Smooth muscle cell (in vitro differentiated cells): Measurements from ENCODE around the gene MMP25. TPM values are rescaled to one million over a fixed set of nuclear protein-coding genes. Genes with fewer than 3 reads are reported as not detected.
A peak's percentile ranks its signal among the peaks of the same experiment; 100 is the strongest.

ENCODE experiments used
- DNase-seq: peaks from one replicate; lab custom pipeline; 2025; ENCODE audit not compliant: unreplicated experiment; lab: John Stamatoyannopoulos, UW
- H2AFZ ChIP-seq: fragments of 200-600 bp; sonication (generic); 2 replicates; pipeline ENCODE4 v1.6.0; 2016; ENCODE audit warnings: antibody characterized with exemption, low read depth, mild to moderate bottlenecking
- H3F3A ChIP-seq: fragments of 200-600 bp; sonication (generic); 2 replicates; pipeline ENCODE4 v1.6.0; 2017; ENCODE audit warnings: antibody characterized with exemption, low read depth
- H3K27ac ChIP-seq: fragments of 200-600 bp; sonication (generic); 2 replicates; pipeline ENCODE4 v1.5.1; 2016; ENCODE audit warnings: low read depth, mild to moderate bottlenecking
- H3K27me3 ChIP-seq: fragments of 200-600 bp; sonication (generic); 2 replicates; pipeline ENCODE4 v1.6.1; 2016; ENCODE audit warnings: low read depth, mild to moderate bottlenecking
- H3K36me3 ChIP-seq: fragments of 200-600 bp; sonication (generic); 2 replicates; pipeline ENCODE4 v1.5.1; 2016; ENCODE audit warnings: low read depth
- H3K4me1 ChIP-seq: fragments of 200-600 bp; sonication (generic); 2 replicates; pipeline ENCODE4 v1.5.1; 2016; ENCODE audit warnings: low read depth
- H3K4me2 ChIP-seq: fragments of 200-600 bp; sonication (generic); 2 replicates; pipeline ENCODE4 v1.6.0; 2016; ENCODE audit warnings: mild to moderate bottlenecking
- H3K4me3 ChIP-seq: fragments of 200-600 bp; sonication (generic); 2 replicates; pipeline ENCODE4 v1.5.1; 2016; ENCODE audit warnings: mild to moderate bottlenecking
- H3K79me2 ChIP-seq: fragments of 200-600 bp; sonication (generic); 2 replicates; pipeline ENCODE4 v1.6.0; 2016; ENCODE audit warnings: low read depth, mild to moderate bottlenecking
- H3K9ac ChIP-seq: fragments of 200-600 bp; sonication (generic); 2 replicates; pipeline ENCODE4 v1.6.0; 2016; ENCODE audit warnings: low read depth
- H3K9me3 ChIP-seq: fragments of 200-600 bp; sonication (generic); replicated peaks from 2 replicates; pipeline ENCODE4 v1.5.1; 2016; ENCODE audit warnings: low read depth
- H4K20me1 ChIP-seq: fragments of 200-600 bp; sonication (generic); 2 replicates; pipeline ENCODE4 v1.6.0; 2016; ENCODE audit warnings: low read depth
- WGBS: methylation state at CpG from one replicate; pipeline ENCODE4 v1.1.7; 2016; ENCODE audit warnings: low lambda C conversion rate; 5-methylcytosine and 5-hydroxymethylcytosine counted together
- polyA plus RNA-seq: library from polyadenylated mRNA; unstranded; fragments of >200 nt; fragmentation: Nextera tagmentation; extraction: Ambion mirVana; gene quantifications from 2 replicates; pipeline ENCODE4 v1.2.1, GENCODE V29; 2016
- small RNA-seq: library from RNA; depleted of rRNA; stranded (forward); fragments of <200 nt; gene quantifications from one replicate; pipeline ENCODE3, GENCODE V24; 2014
- total RNA-seq: library from RNA; depleted of rRNA; stranded (reverse); fragments of >200 nt; gene quantifications from 2 replicates; pipeline ENCODE4 v1.2.3, GENCODE V29; 2014
- TF ChIP-seq, protein P1 (sequence below): fragments of 200-600 bp; sonication (generic); IDR thresholded peaks from 2 replicates; pipeline ENCODE4 v1.5.1; 2017; ENCODE audit warnings: borderline replicate concordance, mild to moderate bottlenecking, antibody characterized with exemption; ENCODE audit not compliant: insufficient read depth, poor library complexity, severe bottlenecking

MMP25 gene
- total and polyA plus RNA-seq, 2 experiments from 2014 or later: 0.90 to 1.3 TPM

GRCh38 chr16:3101018-3101840 lies 54.9 kb downstream of the MMP25 start:
- Histone ChIP-seq H3K9ac (no peak overlapping the region), H3K79me2 (no peaks in the 10 kb centered on the region), H3K4me3 (no peak overlapping the region), H2AFZ (no peak overlapping the region), H3K27me3 (no peaks in the 10 kb centered on the region), H4K20me1 (no peaks in the 10 kb centered on the region), H3F3A (no peaks in the 10 kb centered on the region), H3K4me1 (peaks cover 18% of the 10 kb centered on the region), H3K27ac (no peak overlapping the region), H3K36me3 (no peaks in the 10 kb centered on the region), H3K4me2 (no peak overlapping the region), H3K9me3 (no peaks in the 10 kb centered on the region)
- no peak for DNase-seq
- TF ChIP-seq, protein P1, sequence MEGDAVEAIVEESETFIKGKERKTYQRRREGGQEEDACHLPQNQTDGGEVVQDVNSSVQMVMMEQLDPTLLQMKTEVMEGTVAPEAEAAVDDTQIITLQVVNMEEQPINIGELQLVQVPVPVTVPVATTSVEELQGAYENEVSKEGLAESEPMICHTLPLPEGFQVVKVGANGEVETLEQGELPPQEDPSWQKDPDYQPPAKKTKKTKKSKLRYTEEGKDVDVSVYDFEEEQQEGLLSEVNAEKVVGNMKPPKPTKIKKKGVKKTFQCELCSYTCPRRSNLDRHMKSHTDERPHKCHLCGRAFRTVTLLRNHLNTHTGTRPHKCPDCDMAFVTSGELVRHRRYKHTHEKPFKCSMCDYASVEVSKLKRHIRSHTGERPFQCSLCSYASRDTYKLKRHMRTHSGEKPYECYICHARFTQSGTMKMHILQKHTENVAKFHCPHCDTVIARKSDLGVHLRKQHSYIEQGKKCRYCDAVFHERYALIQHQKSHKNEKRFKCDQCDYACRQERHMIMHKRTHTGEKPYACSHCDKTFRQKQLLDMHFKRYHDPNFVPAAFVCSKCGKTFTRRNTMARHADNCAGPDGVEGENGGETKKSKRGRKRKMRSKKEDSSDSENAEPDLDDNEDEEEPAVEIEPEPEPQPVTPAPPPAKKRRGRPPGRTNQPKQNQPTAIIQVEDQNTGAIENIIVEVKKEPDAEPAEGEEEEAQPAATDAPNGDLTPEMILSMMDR: peak; percentile 69
- WGBS: 62% methylated on average over 26 of the region's 29 CpGs

DNA sequence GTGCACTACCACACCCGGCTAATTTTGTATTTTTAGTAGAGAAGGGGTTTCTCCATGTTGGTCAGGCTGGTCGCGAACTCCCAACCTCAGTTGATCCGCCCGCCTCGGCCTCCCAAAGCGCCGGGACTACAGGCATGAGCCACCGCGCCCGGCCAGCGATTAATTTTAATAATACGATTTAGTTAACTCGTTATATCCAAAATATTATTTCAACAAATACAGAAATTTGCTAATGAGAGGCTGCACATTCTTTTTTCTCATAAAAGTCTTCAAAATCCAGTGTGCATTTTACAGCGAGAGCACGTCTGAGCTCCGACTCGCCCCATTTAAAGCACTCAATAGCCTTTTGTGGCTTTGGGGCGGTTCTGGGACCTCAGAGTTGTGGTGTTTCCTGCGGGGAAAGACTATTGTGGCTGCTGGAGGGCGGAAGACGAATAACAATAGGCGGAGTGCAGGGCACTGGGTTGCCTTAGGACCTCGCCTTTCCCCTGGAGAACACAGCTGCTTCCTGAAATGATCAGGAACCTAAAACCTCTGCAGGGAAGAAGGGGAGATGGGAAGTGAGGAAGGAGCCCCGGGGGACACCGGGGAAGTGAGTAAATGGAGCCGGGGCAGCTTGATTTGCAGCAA lies 55.6 kb downstream of the MMP25 start:
- H3K27me3 ChIP-seq: no peaks in the 10 kb centered on the region
- H3K27ac ChIP-seq: no peak overlapping the region
- TF ChIP-seq, protein P1: no peak
- no peaks in the 10 kb centered on the region for H4K20me1 ChIP-seq
- no peaks in the 10 kb centered on the region for H3K79me2 ChIP-seq
- 37% methylated on average over 27 of the region's 27 CpGs for WGBS
- H3K4me2 ChIP-seq: peak overlapping the region; percentile 31
- H3K9ac ChIP-seq: no peak overlapping the region
- no peaks in the 10 kb centered on the region for H3F3A ChIP-seq
- H3K36me3 ChIP-seq: no peaks in the 10 kb centered on the region
- no peaks in the 10 kb centered on the region for H3K9me3 ChIP-seq
- H3K4me1 ChIP-seq: peaks cover 21% of the 10 kb centered on the region
- peak overlapping the region; percentile 73 for H2AFZ ChIP-seq
- no peak overlapping the region for H3K4me3 ChIP-seq
- DNase-seq: no peak

DNA sequence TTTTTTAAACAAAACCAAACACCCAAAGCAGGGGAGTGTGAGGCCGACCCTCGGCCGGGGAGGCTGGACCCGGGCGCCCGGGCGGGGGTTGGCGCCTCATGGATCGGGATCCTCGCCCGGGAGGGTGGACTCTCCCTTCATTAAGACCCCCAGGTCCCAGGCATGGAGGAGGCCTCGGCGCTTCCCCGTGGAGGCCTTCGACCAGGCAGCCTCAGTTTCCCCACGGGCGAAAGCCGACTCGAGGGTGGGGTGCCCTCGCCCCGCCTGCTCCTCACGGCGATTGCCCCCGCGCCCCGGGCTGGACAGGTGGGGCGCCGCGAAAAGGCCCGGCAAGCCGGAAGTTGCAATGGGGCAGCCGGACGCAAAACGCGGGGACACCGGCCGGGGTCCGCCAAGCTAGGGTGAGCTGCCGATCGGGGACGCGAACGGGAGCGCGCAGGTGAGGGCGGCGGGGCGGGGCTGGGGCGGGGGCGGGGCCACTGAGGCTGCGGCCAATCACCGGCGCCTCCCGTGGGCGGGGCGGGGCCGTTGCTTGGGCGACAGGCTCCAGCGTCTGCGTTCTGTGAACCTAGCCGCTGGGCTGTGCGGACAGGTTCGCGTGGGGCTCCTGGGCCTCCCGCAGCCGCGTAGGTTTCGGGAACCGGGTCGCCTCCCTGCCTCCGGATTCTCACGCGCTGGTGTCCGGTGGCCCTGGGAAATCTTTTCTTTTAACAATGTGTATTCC lies 60.0 kb downstream of the MMP25 start:
- Histone ChIP-seq H3K9me3 (no peaks in the 10 kb centered on the region), H3K4me2 (peak overlapping the region; percentile 95), H2AFZ (peak overlapping the region; percentile 93), H3K27ac (peak overlapping the region; percentile 11), H3K36me3 (no peaks in the 10 kb centered on the region), H3F3A (no peaks in the 10 kb centered on the region), H3K27me3 (no peaks in the 10 kb centered on the region), H3K9ac (peak overlapping the region; percentile 69), H3K4me1 (peaks cover 13% of the 10 kb centered on the region), H3K4me3 (peak overlapping the region; percentile 84), H4K20me1 (no peaks in the 10 kb centered on the region), H3K79me2 (no peaks in the 10 kb centered on the region)
- TF ChIP-seq, protein P1: no peak
- peak; percentile 69 for DNase-seq
- 1% methylated on average over 54 of the region's 74 CpGs for WGBS

Small RNA genes within 50 kb of the gene (small RNA-seq; reads per million reads assigned to genes)
- gene RNU1-22P: not detected

Other genes starting within 250 kb of the MMP25 start
- gene PRSS41, start 248.1 kb upstream of the MMP25 start, total RNA-seq: not detected in 2 replicates
- gene PRSS41, start 248.1 kb upstream of the MMP25 start, polyA plus RNA-seq: not detected in 2 replicates
- gene PRSS21, start 229.3 kb upstream of the MMP25 start, total RNA-seq: not detected in 2 replicates
- not detected in 2 replicates for gene PRSS21, start 229.3 kb upstream of the MMP25 start, polyA plus RNA-seq
- not detected in 2 replicates for gene ZG16B, start 216.3 kb upstream of the MMP25 start, total RNA-seq
- gene ZG16B, start 216.3 kb upstream of the MMP25 start, polyA plus RNA-seq: not detected in 2 replicates
- 2.2 TPM in 1 of 2 replicates, not detected in the other for gene PRSS22, start 188.4 kb upstream of the MMP25 start, total RNA-seq
- gene PRSS22, start 188.4 kb upstream of the MMP25 start, polyA plus RNA-seq: 0.79 and 3.7 TPM in 2 replicates
- 31.7 and 44.6 TPM in 2 replicates for gene FLYWCH2, start 163.3 kb upstream of the MMP25 start, total RNA-seq
- 49.3 and 52.7 TPM in 2 replicates for gene FLYWCH2, start 163.3 kb upstream of the MMP25 start, polyA plus RNA-seq
- gene FLYWCH1, start 134.6 kb upstream of the MMP25 start, total RNA-seq: 13.5 and 26.1 TPM in 2 replicates
- 26.0 and 26.4 TPM in 2 replicates for gene FLYWCH1, start 134.6 kb upstream of the MMP25 start, polyA plus RNA-seq
- 0.27 and 1.3 TPM in 2 replicates for gene KREMEN2, start 82.3 kb upstream of the MMP25 start, total RNA-seq
- gene KREMEN2, start 82.3 kb upstream of the MMP25 start, polyA plus RNA-seq: 2.0 TPM in 2 replicates
- gene PAQR4, start 77.2 kb upstream of the MMP25 start, total RNA-seq: 4.6 and 4.8 TPM in 2 replicates
- gene PAQR4, start 77.2 kb upstream of the MMP25 start, polyA plus RNA-seq: 7.9 and 9.3 TPM in 2 replicates
- 10.4 and 13.8 TPM in 2 replicates for gene PKMYT1, start 66.1 kb upstream of the MMP25 start, total RNA-seq
- 28.9 and 32.6 TPM in 2 replicates for gene PKMYT1, start 66.1 kb upstream of the MMP25 start, polyA plus RNA-seq
- gene CLDN9, start 33.6 kb upstream of the MMP25 start, total RNA-seq: 1.3 and 1.8 TPM in 2 replicates
- gene CLDN9, start 33.6 kb upstream of the MMP25 start, polyA plus RNA-seq: 0.81 and 4.5 TPM in 2 replicates
- gene CLDN6, start 28.4 kb upstream of the MMP25 start, total RNA-seq: 97.0 and 113 TPM in 2 replicates
- 55.4 and 365 TPM in 2 replicates for gene CLDN6, start 28.4 kb upstream of the MMP25 start, polyA plus RNA-seq
- gene TNFRSF12A, start 26.2 kb upstream of the MMP25 start, total RNA-seq: 192 and 219 TPM in 2 replicates
- gene TNFRSF12A, start 26.2 kb upstream of the MMP25 start, polyA plus RNA-seq: 386 and 512 TPM in 2 replicates
- 63.3 and 73.5 TPM in 2 replicates for gene HCFC1R1, start 22.6 kb upstream of the MMP25 start, total RNA-seq
- 337 and 367 TPM in 2 replicates for gene HCFC1R1, start 22.6 kb upstream of the MMP25 start, polyA plus RNA-seq
- 24.1 and 28.9 TPM in 2 replicates for gene THOC6, start 22.5 kb upstream of the MMP25 start, total RNA-seq
- 59.4 and 83.9 TPM in 2 replicates for gene THOC6, start 22.5 kb upstream of the MMP25 start, polyA plus RNA-seq
- gene BICDL2, start 9.6 kb upstream of the MMP25 start, total RNA-seq: 0.49 and 1.5 TPM in 2 replicates
- gene BICDL2, start 9.6 kb upstream of the MMP25 start, polyA plus RNA-seq: 0.86 and 7.9 TPM in 2 replicates
- gene IL32, start 19.1 kb downstream of the MMP25 start, total RNA-seq: 25.1 and 26.3 TPM in 2 replicates
- 27.7 and 35.0 TPM in 2 replicates for gene IL32, start 19.1 kb downstream of the MMP25 start, polyA plus RNA-seq
- not detected in 2 replicates for gene ZSCAN10, start 52.7 kb downstream of the MMP25 start, total RNA-seq
- gene ZSCAN10, start 52.7 kb downstream of the MMP25 start, polyA plus RNA-seq: 0.30 TPM in 1 of 2 replicates, not detected in the other
- gene ZNF205, start 66.0 kb downstream of the MMP25 start, total RNA-seq: 7.2 and 7.9 TPM in 2 replicates
- 11.9 and 12.8 TPM in 2 replicates for gene ZNF205, start 66.0 kb downstream of the MMP25 start, polyA plus RNA-seq
- 4.4 and 9.2 TPM in 2 replicates for gene ZNF213, start 88.5 kb downstream of the MMP25 start, total RNA-seq
- 8.3 and 9.6 TPM in 2 replicates for gene ZNF213, start 88.5 kb downstream of the MMP25 start, polyA plus RNA-seq
- gene OR1F1, start 141.6 kb downstream of the MMP25 start, total RNA-seq: not detected in 2 replicates
- not detected in 2 replicates for gene OR1F1, start 141.6 kb downstream of the MMP25 start, polyA plus RNA-seq
- gene ZNF200, start 188.6 kb downstream of the MMP25 start, total RNA-seq: 7.7 and 8.7 TPM in 2 replicates
- 6.1 and 7.0 TPM in 2 replicates for gene ZNF200, start 188.6 kb downstream of the MMP25 start, polyA plus RNA-seq
- gene MEFV, start 210.1 kb downstream of the MMP25 start, total RNA-seq: 0.72 TPM in 1 of 2 replicates, not detected in the other
- not detected in 2 replicates for gene MEFV, start 210.1 kb downstream of the MMP25 start, polyA plus RNA-seq
- gene ZNF263, start 236.9 kb downstream of the MMP25 start, total RNA-seq: 17.6 and 32.2 TPM in 2 replicates
- gene ZNF263, start 236.9 kb downstream of the MMP25 start, polyA plus RNA-seq: 27.4 and 29.0 TPM in 2 replicates